Pancreas (tissue), 10 donors: ENCODE data around the gene ZDHHC14. TPM values are rescaled to one million over a fixed set of nuclear protein-coding genes. Genes with fewer than 3 reads are reported as not detected.
A peak's percentile ranks its signal among the peaks of the same experiment; 100 is the strongest.

Source experiments
- ATAC-seq, 4 donors: fragments of 200-7000 bp; cut with Tn5 transposase; one replicate each; pipeline versions ENCODE4 v1.8.0 to v1.9.1; 2020; ENCODE audit warnings: mild to moderate bottlenecking in 4 of 4, moderate library complexity in 4 of 4
- DNase-seq, 6 donors: peaks; one replicate each; pipeline ENCODE4 v3.0.0-alpha.2; 2020
- FAIRE-seq: peaks from 2 replicates; lab custom pipeline; 2012; peaks lifted over from hg19 to GRCh38; lab: Jason Lieb, UNC
- H3K27ac ChIP-seq, 4 donors: fragments of 200-600 bp; sonication (generic); 1 replicate in 3 of 4; 2 replicates in 1 of 4; pipeline versions ENCODE4 v1.5.0 to v1.8.0; 2020
- H3K27me3 ChIP-seq, 4 donors: fragments of 200-600 bp; one replicate each; pipeline ENCODE4 v1.8.0; 2021
- H3K36me3 ChIP-seq, 3 donors: fragments of 200-600 bp; sonication (generic) in 1 of 3; one replicate each; pipeline versions ENCODE4 v1.5.0 to v1.8.0; 2020 to 2021
- H3K4me1 ChIP-seq, 3 donors: fragments of 200-600 bp; one replicate each; pipeline ENCODE4 v1.8.0; 2021
- H3K4me3 ChIP-seq, 4 donors: fragments of 200-600 bp; sonication (generic) in 2 of 4; one replicate each; pipeline versions ENCODE4 v1.5.0 to v1.8.0; 2020 to 2021
- H3K9me3 ChIP-seq, 4 donors: fragments of 200-600 bp; one replicate each; pipeline ENCODE4 v1.8.0; 2021
- CTCF ChIP-seq, 4 donors: fragments of 200-600 bp; sonication (generic) in 3 of 4; IDR thresholded peaks; one replicate each; pipeline versions ENCODE4 v1.5.0 to v1.8.0; 2021; ENCODE audit warnings: antibody characterized with exemption in 4 of 4
- WGBS, 2 donors: extraction: QIAGEN DNeasy Blood & Tissue Kit; methylation state at CpG; one replicate each; pipeline ENCODE4 v1.1.7; 2013; 5-methylcytosine and 5-hydroxymethylcytosine counted together
- intact Hi-C, 3 donors: fragments of 100-400 bp; cut with DNase I; formaldehyde crosslinking; loops; one replicate each; pipeline versions ENCODE4 v1.11.1 to v1.14.2; 2022
- polyA plus RNA-seq, 2 donors: library from polyadenylated mRNA; stranded (reverse); fragments of 200-250 nt; gene quantifications; one replicate each; pipeline ENCODE4 v1.2.3, GENCODE V29; 2013
- total RNA-seq, 6 donors: library from RNA; stranded (reverse); fragmentation: NEBNext Ultra II Directional in 4 of 6; extraction: Animal tissue kit (Norgen Biotek cat#: 25700) in 4 of 6; gene quantifications; one replicate each; pipeline versions ENCODE4 v1.2.1 to v1.2.4, GENCODE V29; 2021 to 2023
- donor health status: healthy with polysubstance abuse.
- donor health status: DM: no; HTN: no; CAD: no; lungs with moderate emphysema.
- donor health status: DM: no; HTN: no; CAD: no.
- donor health status: control.
- donor health status: control.
- donor health status: Bipolar disorder and iron deficiency.
- donor health status: DM: yes; HTN: yes; CAD: no.
- donor health status: DM: no; HTN: no; CAD: no.
- donor health status: DM: no; HTN: no; CAD: no.
- donor health status: DM: yes; HTN: yes; CAD: no.

Gene ZDHHC14
- total and polyA plus RNA-seq, 8 donors = 3.1 to 9.9 (median 4.5) TPM

GRCh38 chr6:157568702-157569101, 187.7 kb downstream of the ZDHHC14 start:
- FAIRE-seq (no peak), ATAC-seq (no peak), DNase-seq (no peak)
- TF ChIP-seq CTCF (IDR thresholded peaks at IDR 0.05) = no peak
- 100% methylated on average over 1 of the region's 1 CpG for WGBS, 2 donors
- Histone ChIP-seq H3K4me1 (no peaks in the 10 kb centered on the region), H3K27ac (no peak overlapping the region), H3K36me3 (no peaks in the 10 kb centered on the region), H3K9me3 (no peaks in the 10 kb centered on the region), H3K4me3 (no peak overlapping the region), H3K27me3 (no peaks in the 10 kb centered on the region)
- intact Hi-C loops = no loop called here

DNA sequence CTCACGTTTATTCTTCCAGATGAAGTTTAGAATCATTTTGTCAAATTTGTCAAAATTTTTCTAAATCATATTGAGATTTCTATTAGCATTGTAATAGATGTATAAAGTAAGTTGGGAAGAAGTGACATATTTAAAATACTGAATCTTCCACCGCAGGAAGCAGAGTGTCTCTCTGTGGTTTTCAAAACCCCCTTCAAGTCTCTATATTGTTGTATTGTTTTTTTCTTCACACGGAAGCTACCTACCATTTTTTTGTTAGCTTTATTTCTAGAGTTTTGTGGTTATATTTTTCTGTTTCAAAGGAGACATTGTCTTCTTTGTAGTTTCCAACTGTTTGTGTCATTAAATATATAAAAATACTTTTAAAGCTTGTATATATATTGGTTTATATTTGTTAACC, 188.6 kb downstream of the ZDHHC14 start:
- TF ChIP-seq CTCF (IDR thresholded peaks at IDR 0.05) = no peak
- Histone ChIP-seq H3K9me3 (no peaks in the 10 kb centered on the region), H3K4me1 (no peaks in the 10 kb centered on the region), H3K4me3 (no peak overlapping the region), H3K27ac (no peak overlapping the region), H3K36me3 (no peaks in the 10 kb centered on the region), H3K27me3 (no peaks in the 10 kb centered on the region)
- intact Hi-C loops = no loop called here
- WGBS, 2 donors = 72 to 89% methylated on average over 3 of the region's 3 CpGs
- ATAC-seq (no peak), FAIRE-seq (peak; percentile 63), DNase-seq (no peak)

GRCh38 chr6:157570104-157570503, 189.1 kb downstream of the ZDHHC14 start:
- WGBS, 2 donors = 85 to 86% methylated on average over 4 of the region's 4 CpGs
- no peak for FAIRE-seq
- DNase-seq = no peak

DNA sequence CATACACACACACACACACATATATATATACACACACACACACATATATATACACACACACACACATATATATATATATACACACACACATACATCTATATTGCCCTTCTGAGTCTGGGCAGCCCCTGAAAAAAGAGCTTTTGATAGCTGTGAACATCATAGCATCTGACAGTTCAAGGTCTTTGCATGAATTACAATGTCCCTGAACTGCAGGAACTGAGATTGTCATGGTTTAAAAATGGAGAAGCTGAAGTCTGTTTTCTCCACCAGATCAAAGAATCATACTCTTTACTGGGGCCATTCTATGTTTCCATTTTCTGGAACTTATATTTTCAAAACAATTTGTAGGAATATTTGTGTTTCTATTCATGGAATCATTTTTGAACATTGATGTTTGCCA, 189.8 kb downstream of the ZDHHC14 start:
- Histone ChIP-seq H3K4me3 (no peak overlapping the region), H3K27me3 (no peaks in the 10 kb centered on the region), H3K9me3 (no peaks in the 10 kb centered on the region), H3K27ac (no peak overlapping the region), H3K4me1 (no peaks in the 10 kb centered on the region), H3K36me3 (no peaks in the 10 kb centered on the region)
- DNase-seq (no peak), FAIRE-seq (no peak), ATAC-seq (no peak)
- intact Hi-C loops = no loop called here
- no peak for TF ChIP-seq CTCF (IDR thresholded peaks at IDR 0.05)

More at GRCh38 chr6:157570104-157570503, 189.1 kb downstream of the ZDHHC14 start:
- no peak overlapping the region for H3K4me3 ChIP-seq
- no peak overlapping the region for H3K27ac ChIP-seq
- no peaks in the 10 kb centered on the region for H3K36me3 ChIP-seq
- intact Hi-C loops = no loop called here
- no peaks in the 10 kb centered on the region for H3K9me3 ChIP-seq
- H3K27me3 ChIP-seq = no peaks in the 10 kb centered on the region
- TF ChIP-seq CTCF (IDR thresholded peaks at IDR 0.05) = no peak
- ATAC-seq = no peak
- H3K4me1 ChIP-seq = no peaks in the 10 kb centered on the region

GRCh38 chr6:157571269-157571668, 190.3 kb downstream of the ZDHHC14 start:
- intact Hi-C loops = no loop called here
- WGBS, 2 donors = 75 to 83% methylated on average over 4 of the region's 4 CpGs
- Histone ChIP-seq H3K27me3 (no peaks in the 10 kb centered on the region), H3K27ac (no peak overlapping the region), H3K4me3 (no peak overlapping the region), H3K9me3 (no peaks in the 10 kb centered on the region), H3K4me1 (no peaks in the 10 kb centered on the region), H3K36me3 (no peaks in the 10 kb centered on the region)
- FAIRE-seq (no peak), ATAC-seq (no peak), DNase-seq (no peak)
- no peak for TF ChIP-seq CTCF (IDR thresholded peaks at IDR 0.05)
